Midbrain (tissue), 1 donor: ENCODE results near the gene UBE2M.
"Not testable (repeated sequence)": the region's sequence is repeated elsewhere in the genome, so short reads cannot be mapped to it uniquely, and the experiment has no call there.

ENCODE experiments used
- DNase-seq: peaks from one replicate; lab custom pipeline; 2025; lab: John Stamatoyannopoulos, UW

Gene UBE2M

DNA sequence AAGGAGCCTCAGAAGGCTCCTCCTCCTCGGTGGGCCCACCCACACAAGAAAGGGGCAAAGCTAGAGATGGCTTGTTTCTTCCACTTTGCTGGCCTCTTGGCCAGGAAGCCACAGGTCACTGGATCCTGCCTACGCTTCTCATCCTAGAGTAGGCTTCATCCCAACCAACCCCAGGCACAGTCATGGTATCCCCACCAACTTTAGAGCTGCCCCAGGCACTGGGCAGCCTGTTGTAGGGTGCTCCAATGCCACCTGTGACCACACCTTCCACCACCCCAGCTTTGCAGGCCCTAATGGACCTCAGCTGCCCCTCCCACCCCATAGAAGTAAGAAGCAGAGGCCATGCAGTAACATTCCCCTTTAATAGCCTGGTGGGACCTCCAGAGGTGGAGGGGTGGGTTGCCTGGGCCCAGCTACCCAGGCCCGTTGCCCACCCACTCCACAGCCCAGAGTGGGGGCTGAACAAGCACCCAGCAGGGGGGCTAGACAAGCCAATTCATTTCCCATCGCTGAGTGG, 3.0 kb downstream of the UBE2M start:
- no peak for DNase-seq

- DNase-seq: no peak
Measured at GRCh38 chr19:58554494-58555368, 3.7 kb downstream of the UBE2M start, which contains the start of gene CHMP2A. Gene CHMP2A (minus strand): TSS chr19:58555105. CDS start chr19:58554212, 893 bp downstream.

DNA sequence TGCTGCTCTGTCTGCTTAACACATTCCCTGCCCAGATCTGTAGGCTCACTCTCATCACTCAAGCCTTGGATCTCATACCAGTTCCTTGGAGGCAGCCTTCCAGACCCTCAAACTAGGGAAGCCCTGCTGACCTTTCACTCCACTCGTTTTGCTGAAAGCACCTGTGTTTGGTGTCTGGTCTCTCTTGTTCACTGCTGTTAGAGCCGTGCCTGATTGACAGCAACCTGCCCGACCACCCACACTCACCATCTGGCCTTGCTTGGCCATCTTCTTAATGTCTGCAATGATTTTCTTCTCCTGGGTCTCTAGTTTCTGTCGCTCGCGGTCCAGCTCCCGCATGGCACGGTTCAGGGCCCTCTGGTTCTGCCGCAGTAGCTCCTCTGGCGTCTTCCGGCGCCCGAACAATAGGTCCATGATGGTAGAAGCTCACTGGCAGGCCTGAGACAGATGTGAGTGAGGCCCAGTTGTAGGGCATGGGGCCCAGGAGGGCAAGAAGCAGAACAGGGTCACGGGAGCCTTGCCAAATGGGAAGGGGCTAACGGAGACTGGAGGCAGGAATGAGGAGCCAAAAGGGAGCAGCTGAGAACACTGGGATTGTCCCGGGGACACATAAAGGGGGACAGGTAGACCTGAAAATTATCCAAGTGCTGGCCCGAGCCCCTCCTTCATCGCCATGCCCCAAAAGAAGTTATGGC, 4.5 kb downstream of the UBE2M start:
- DNase-seq: no peak

GRCh38 chr19:58552655-58553054, 5.8 kb downstream of the UBE2M start:
- DNase-seq: no peak

DNA sequence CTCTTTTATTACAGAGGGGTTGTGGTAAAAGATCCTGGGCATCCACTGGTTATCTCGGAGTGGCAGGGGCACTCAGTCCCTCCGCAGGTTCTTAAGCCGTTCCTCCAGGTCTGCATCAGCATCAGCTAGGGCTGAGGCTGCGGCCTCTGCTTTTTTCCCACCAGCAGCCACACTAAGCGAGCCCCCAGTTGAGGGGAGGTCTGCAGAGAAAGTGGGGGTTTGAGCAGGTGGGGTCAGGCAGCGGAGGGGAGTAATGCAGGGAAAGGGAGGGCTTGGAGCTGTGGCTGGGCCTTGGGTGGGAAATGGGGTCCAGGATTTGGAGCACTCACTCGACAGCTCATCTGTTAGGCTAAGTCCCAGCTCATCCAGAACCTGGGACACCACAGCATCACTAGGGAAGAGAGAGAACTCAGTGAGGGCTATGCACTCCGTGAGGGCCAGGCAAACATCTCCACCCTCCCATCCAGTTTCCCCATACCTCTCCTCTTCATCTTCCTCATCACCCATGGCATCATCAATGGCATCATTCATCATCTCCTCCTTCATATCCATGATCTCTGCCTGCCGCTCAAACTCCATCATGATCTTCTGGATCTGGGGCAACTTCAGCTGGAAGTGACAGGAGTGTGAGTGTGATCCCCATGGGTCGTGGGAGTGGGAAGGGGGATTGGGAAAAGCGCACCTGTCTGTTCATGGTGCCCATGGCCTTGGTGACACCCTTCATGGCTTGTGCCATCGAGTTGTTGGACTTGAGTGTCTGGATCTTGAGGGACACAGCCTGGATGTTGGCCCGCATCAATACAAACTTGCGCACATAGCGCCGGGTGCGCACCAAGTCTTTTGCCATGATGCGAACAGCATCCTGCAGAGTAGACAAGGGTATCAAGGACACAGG, 6.6 kb downstream of the UBE2M start:
- no peak for DNase-seq

GRCh38 chr19:58551123-58551497, 7.3 kb downstream of the UBE2M start:
- no peak for DNase-seq

DNA sequence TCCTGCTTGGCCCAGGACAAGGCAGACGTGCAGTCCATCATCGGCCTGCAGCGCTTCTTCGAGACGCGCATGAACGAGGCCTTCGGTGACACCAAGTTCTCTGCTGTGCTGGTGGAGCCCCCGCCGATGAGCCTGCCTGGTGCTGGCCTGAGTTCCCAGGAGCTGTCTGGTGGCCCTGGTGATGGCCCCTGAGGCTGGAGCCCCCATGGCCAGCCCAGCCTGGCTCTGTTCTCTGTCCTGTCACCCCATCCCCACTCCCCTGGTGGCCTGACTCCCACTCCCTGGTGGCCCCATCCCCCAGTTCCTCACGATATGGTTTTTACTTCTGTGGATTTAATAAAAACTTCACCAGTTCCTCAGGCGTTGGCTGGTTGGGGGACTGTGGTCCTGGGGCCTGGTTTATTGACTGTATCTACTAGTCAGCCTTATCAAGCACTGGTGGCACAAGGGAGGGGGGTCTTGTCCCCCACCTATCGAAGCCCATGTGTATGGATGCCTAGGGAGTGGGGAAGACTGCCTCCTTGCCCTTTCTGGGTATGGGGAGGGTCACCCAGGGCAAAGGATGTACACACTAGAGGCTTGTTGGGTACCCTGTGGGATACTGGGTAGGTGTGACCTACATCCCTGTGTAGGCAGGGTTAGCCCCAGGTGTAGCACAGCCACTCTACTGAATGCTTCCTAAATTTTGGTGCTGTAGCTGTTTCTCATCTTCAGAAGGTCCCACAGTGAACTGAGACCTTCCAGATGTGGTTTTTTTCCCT, 7.9 kb downstream of the UBE2M start:
- DNase-seq: no peak

GRCh38 chr19:58549664-58550361, 8.6 kb downstream of the UBE2M start:
- DNase-seq: no peak

DNA sequence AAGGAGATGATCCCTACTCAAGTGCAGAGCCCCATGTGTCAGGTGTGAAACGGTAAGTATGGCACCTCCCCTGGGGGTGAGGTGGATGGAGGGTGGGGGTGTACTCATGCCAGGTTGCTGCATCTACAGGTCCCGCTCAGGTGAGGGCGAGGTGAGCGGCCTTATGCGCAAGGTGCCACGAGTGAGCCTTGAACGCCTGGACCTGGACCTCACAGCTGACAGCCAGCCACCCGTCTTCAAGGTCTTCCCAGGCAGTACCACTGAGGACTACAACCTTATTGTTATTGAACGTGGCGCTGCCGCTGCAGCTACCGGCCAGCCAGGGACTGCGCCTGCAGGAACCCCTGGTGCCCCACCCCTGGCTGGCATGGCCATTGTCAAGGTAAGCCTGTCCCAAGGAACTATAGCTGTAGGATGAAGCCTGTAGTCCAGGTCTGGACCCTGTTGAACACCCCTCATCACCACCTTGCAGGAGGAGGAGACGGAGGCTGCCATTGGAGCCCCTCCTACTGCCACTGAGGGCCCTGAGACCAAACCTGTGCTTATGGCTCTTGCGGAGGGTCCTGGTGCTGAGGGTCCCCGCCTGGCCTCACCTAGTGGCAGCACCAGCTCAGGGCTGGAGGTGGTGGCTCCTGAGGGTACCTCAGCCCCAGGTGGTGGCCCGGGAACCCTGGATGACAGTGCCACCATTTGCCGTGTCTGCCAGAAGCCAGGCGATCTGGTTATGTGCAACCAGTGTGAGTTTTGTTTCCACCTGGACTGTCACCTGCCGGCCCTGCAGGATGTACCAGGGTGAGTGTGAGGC, 9.3 kb downstream of the UBE2M start:
- DNase-seq: no peak

- DNase-seq: no peak
Measured at GRCh38 chr19:58547323-58548312, 10.8 kb downstream of the UBE2M start.

DNA sequence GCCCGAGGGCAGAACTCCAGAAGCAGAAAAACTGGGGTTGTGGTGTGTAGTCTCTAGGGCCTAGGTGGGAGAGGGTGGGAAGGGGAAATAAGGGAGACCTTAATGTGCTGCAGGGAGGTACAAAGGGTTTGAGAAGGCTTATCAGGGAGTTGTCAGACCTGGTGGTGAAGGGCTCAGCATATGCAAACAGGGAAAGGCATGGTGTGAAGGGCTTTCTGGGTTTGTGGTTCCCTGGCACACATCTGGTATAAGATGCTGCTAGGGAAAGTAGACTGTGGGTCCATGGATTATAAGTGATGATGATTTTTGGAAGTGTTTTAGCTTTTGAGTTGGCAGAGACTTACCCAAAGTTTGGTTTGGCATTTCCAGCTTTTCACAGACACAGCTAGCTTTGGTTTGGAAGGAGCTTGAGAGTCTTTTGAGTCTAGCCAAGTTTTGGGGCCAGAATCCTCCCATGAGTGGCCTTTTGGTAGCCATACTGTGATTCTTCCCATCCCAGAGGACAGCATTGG, 12.3 kb downstream of the UBE2M start:
- DNase-seq: no peak

- no peak for DNase-seq
Measured at GRCh38 chr19:58545286-58546018, 13.0 kb downstream of the UBE2M start.

DNA sequence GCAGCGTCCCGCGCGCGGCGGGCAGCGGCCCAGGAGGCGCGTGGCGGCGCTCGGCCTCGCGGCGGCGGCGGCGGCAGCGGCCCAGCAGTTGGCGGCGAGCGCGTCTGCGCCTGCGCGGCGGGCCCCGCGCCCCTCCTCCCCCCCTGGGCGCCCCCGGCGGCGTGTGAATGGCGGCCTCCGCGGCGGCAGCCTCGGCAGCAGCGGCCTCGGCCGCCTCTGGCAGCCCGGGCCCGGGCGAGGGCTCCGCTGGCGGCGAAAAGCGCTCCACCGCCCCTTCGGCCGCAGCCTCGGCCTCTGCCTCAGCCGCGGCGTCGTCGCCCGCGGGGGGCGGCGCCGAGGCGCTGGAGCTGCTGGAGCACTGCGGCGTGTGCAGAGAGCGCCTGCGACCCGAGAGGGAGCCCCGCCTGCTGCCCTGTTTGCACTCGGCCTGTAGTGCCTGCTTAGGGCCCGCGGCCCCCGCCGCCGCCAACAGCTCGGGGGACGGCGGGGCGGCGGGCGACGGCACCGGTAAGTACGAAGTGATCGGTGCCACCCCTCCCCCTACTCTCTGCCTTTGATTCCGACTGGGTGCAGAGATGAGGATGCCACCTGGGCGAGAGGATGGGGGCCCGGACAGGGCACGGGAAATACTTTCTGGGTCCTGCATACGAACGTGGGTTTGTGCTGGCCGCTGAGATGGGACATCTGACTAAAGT, 13.7 kb downstream of the UBE2M start:
- DNase-seq: no peak

DNA sequence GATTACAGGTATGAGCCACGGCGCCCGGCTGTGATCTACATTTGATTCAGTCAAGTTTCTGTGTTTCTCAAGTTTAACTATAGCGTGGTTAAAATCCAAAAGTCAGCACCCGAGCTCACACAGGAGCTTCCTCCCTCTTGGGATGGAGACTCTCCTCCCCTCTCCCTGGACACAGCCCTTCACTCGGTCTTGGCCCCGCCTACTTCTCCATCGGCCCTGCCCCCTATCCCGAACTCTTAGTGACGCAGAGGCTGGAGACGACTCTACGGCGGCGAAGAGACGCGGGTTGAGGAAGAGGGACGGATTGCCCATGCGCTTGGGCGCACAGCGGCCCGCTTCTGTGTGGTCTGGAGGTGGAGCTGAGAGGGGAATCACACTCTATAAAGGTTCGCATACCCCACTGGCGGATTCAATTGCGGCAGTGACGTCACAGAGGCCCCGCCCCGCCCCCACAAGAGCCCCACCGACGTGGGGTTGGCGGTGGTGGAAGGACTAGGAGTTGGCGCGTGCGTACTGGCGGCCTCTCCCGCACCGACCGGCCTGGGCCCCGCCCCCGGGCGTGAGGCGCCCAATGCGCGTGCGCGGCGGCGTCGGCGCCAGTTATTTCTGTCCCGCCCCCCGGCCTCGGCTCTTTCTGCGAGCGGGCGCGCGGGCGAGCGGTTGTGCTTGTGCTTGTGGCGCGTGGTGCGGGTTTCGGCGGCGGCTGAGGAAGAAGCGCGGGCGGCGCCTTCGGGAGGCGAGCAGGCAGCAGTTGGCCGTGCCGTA, 14.4 kb downstream of the UBE2M start, which contains the start of gene TRIM28:
Gene TRIM28, plus strand, starts transcription at position 239 of the 765 bp plus-strand sequence. CDS start 694 bp downstream, outside the sequence.
- DNase-seq: no peak

DNA sequence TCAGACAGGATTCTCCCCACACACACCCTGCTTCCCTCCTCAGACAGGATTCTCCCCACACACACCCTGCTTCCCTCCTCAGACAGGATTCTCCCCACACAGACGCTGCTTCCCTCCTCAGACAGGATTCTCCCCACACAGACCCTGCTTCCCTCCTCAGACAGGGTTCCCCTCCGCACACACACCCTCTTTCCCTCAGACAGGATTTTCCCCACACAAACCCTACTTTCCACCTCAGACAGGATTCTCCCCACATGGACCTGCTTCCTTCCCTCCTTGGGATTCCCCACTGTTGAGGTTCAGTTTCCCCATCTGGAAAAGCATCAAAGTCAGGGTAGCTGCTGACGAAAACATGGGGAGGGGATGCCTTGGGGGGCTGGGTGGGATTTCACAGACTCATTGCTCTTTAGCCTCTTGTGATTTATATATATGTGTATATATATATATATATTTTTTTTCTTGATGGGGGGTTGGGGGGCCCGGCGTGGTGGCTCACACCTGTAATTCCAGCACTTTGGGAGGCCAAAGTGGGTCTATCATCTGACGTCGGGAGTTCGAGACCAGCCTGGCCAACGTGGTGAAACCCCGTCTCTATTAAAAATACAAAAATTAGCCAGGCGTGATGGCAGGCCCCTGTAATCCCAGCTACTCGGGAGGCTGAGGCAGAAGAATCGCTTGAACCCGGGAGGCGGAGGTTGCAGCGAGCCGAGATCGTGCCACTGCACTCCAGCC, 15.6 kb downstream of the UBE2M start:
- DNase-seq: not testable (repeated sequence)
